DOHH2 (cell line): ENCODE measurements around the gene DNAJB6.

Experiments
- CTCF ChIP-seq: fragments of 200-600 bp; sonication (generic); IDR thresholded peaks from one replicate; pipeline ENCODE4 v1.5.1; 2014; ENCODE audit warnings: antibody characterized with exemption, mild to moderate bottlenecking, low read depth, low read length; ENCODE audit not compliant: poor library complexity, severe bottlenecking
- EZH2phosphoT487 ChIP-seq: fragments of 200-600 bp; sonication (generic); IDR thresholded peaks from 2 replicates; pipeline ENCODE4 v1.6.1; 2017; ENCODE audit warnings: borderline replicate concordance, mild to moderate bottlenecking, antibody characterized with exemption, low read length, moderate library complexity, mixed read lengths

- no peak for TF ChIP-seq CTCF
- TF ChIP-seq EZH2phosphoT487, result no peak
Measured at GRCh38 chr7:157292770-157293412, 43.9 kb upstream of the DNAJB6 start.
